Panc1 (cell line): ENCODE measurements around the gene MPRIP.

Source experiments
- POLR2AphosphoS5 ChIP-seq: IDR thresholded peaks from 2 replicates; pipeline ENCODE4 v1.6.1; 2012; ENCODE audit warnings: mild to moderate bottlenecking, low read depth, low read length, moderate library complexity
- SIN3A ChIP-seq: IDR thresholded peaks from 2 replicates; pipeline ENCODE4 v1.6.1; 2012; ENCODE audit warnings: low read depth, mild to moderate bottlenecking, low read length, moderate library complexity, borderline replicate concordance; ENCODE audit not compliant: insufficient read depth
- TF ChIP-seq, protein P1 (sequence below): fragments of 450-650 bp; IDR thresholded peaks from 2 replicates; pipeline ENCODE4 v1.5.1; 2017; ENCODE audit warnings: mild to moderate bottlenecking
- TF ChIP-seq, protein P2 (sequence below), 2 experiments: IDR thresholded peaks; 2 replicates each; pipeline ENCODE4 v1.6.1; 2011 to 2012; ENCODE audit warnings: low read depth in 2 of 2, control low read depth in 1 of 2, low read length in 1 of 2, mild to moderate bottlenecking in 1 of 2, moderate library complexity in 1 of 2; ENCODE audit not compliant: insufficient read depth in 1 of 2

DNA sequence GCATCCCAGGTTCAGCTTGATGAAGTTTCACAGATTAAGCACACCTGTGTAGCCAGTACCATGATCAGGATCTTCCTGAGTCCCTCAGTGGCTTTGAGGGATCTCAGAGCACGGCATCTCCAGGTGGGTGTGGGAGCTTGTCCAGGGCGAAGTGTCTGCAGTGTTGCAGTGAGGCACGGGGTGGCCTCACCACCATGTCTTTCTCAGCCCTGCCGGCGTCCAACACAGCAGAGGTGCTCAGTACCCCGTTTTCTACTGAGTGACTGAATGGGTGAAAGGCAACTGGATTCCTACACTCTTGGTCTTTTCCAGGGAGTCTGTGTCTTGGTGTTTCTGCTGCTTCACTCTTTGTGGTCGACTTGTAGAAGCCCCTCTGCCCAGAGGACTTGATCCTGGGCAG is 63.7 kb downstream of the MPRIP start:
- TF ChIP-seq, protein P1, sequence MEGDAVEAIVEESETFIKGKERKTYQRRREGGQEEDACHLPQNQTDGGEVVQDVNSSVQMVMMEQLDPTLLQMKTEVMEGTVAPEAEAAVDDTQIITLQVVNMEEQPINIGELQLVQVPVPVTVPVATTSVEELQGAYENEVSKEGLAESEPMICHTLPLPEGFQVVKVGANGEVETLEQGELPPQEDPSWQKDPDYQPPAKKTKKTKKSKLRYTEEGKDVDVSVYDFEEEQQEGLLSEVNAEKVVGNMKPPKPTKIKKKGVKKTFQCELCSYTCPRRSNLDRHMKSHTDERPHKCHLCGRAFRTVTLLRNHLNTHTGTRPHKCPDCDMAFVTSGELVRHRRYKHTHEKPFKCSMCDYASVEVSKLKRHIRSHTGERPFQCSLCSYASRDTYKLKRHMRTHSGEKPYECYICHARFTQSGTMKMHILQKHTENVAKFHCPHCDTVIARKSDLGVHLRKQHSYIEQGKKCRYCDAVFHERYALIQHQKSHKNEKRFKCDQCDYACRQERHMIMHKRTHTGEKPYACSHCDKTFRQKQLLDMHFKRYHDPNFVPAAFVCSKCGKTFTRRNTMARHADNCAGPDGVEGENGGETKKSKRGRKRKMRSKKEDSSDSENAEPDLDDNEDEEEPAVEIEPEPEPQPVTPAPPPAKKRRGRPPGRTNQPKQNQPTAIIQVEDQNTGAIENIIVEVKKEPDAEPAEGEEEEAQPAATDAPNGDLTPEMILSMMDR, result no peak
- TF ChIP-seq SIN3A (no peak), POLR2AphosphoS5 (no peak)
- TF ChIP-seq, protein P2, sequence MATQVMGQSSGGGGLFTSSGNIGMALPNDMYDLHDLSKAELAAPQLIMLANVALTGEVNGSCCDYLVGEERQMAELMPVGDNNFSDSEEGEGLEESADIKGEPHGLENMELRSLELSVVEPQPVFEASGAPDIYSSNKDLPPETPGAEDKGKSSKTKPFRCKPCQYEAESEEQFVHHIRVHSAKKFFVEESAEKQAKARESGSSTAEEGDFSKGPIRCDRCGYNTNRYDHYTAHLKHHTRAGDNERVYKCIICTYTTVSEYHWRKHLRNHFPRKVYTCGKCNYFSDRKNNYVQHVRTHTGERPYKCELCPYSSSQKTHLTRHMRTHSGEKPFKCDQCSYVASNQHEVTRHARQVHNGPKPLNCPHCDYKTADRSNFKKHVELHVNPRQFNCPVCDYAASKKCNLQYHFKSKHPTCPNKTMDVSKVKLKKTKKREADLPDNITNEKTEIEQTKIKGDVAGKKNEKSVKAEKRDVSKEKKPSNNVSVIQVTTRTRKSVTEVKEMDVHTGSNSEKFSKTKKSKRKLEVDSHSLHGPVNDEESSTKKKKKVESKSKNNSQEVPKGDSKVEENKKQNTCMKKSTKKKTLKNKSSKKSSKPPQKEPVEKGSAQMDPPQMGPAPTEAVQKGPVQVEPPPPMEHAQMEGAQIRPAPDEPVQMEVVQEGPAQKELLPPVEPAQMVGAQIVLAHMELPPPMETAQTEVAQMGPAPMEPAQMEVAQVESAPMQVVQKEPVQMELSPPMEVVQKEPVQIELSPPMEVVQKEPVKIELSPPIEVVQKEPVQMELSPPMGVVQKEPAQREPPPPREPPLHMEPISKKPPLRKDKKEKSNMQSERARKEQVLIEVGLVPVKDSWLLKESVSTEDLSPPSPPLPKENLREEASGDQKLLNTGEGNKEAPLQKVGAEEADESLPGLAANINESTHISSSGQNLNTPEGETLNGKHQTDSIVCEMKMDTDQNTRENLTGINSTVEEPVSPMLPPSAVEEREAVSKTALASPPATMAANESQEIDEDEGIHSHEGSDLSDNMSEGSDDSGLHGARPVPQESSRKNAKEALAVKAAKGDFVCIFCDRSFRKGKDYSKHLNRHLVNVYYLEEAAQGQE (IDR thresholded peaks at IDR 0.05; ENCODE audit: insufficient read depth in 1 of 2, low read depth in 2 of 2, low read length in 1 of 2), result no peak
